Esophagus muscularis mucosa (tissue), 4 donors: ENCODE measurements around the gene FBXO39. TPM values are rescaled to one million over a fixed set of nuclear protein-coding genes. Genes with fewer than 3 reads are reported as not detected.
A peak's percentile ranks its signal among the peaks of the same experiment; 100 is the strongest.

ENCODE experiments used
- DNase-seq: peaks from one replicate; pipeline ENCODE4 v3.0.0-alpha.2; 2017; ENCODE audit errors: extremely low spot score
- H3K27ac ChIP-seq, 4 donors: fragments of 200-600 bp; sonication (generic); replicated peaks in 1 of 4; 1 replicate in 3 of 4; 2 replicates in 1 of 4; pipeline ENCODE4 v1.5.1; 2016 to 2019; ENCODE audit warnings: mild to moderate bottlenecking in 1 of 4
- H3K27me3 ChIP-seq, 4 donors: fragments of 200-600 bp; sonication (generic); one replicate each; pipeline versions ENCODE4 v1.5.1 to v1.6.0; 2016 to 2019
- H3K36me3 ChIP-seq, 4 donors: fragments of 200-600 bp; sonication (generic); one replicate each; pipeline ENCODE4 v1.5.1; 2016 to 2019
- H3K4me1 ChIP-seq, 4 donors: fragments of 200-600 bp; sonication (generic); one replicate each; pipeline ENCODE4 v1.5.1; 2016 to 2019
- H3K4me3 ChIP-seq, 4 donors: fragments of 200-600 bp; sonication (generic); 1 replicate in 2 of 4; 2 replicates in 2 of 4; pipeline ENCODE4 v1.5.1; 2016 to 2019; ENCODE audit warnings: mild to moderate bottlenecking in 4 of 4, moderate library complexity in 1 of 4
- H3K9me3 ChIP-seq, 4 donors: fragments of 200-600 bp; sonication (generic); 1 replicate in 3 of 4; 2 replicates in 1 of 4; pipeline ENCODE4 v1.5.1; 2016 to 2019
- EP300 ChIP-seq: sonication (generic); formaldehyde crosslinking; IDR thresholded peaks from one replicate; pipeline ENCODE4 v1.6.1; 2017; ENCODE audit warnings: antibody characterized with exemption
- POLR2A ChIP-seq: fragments of 450-650 bp; IDR thresholded peaks from one replicate; pipeline ENCODE4 v1.6.1; 2017; ENCODE audit warnings: antibody characterized with exemption, moderate library complexity, mild to moderate bottlenecking, low read depth
- POLR2AphosphoS5 ChIP-seq, 2 donors: sonication (generic); formaldehyde crosslinking; IDR thresholded peaks; one replicate each; pipeline ENCODE4 v1.6.1; 2017; ENCODE audit warnings: antibody characterized with exemption in 2 of 2
- WGBS: methylation state at CpG from one replicate; pipeline ENCODE4 v1.1.5; 2018; 5-methylcytosine and 5-hydroxymethylcytosine counted together
- intact Hi-C: fragments of 100-400 bp; cut with DNase I; formaldehyde crosslinking; loops from one replicate; pipeline ENCODE4 v1.15.1; 2023
- small RNA-seq, 3 donors: library from RNA; depleted of rRNA; stranded (forward); fragments of <200 nt; gene quantifications; one replicate each; pipeline ENCODE3, GENCODE V24; 2016
- total RNA-seq, 4 donors: library from RNA; depleted of rRNA; stranded (reverse); fragments of >200 nt; gene quantifications; one replicate each; pipeline versions ENCODE4 v1.1.0 to v1.2.1, GENCODE V29; 2016
- TF ChIP-seq, protein P1 (sequence below), 3 experiments: fragments of 200-600 bp in 2 of 3; fragments of 450-650 bp in 1 of 3; sonication (generic) in 2 of 3; IDR thresholded peaks; one replicate each; pipeline ENCODE4 v1.5.1; 2017 to 2019; ENCODE audit warnings: antibody characterized with exemption in 3 of 3, mild to moderate bottlenecking in 2 of 3, moderate library complexity in 1 of 3

FBXO39 gene
- total RNA-seq, 4 donors from 2014 or later: 0.33 to 0.83 TPM; not detected in 2

GRCh38 chr17:6823011-6823442 is 47.0 kb downstream of the FBXO39 start:
- no peaks in the 10 kb centered on the region for H3K4me1 ChIP-seq
- no peak overlapping the region for H3K27ac ChIP-seq
- TF ChIP-seq EP300: no peak
- TF ChIP-seq POLR2A: no peak
- TF ChIP-seq, protein P1, sequence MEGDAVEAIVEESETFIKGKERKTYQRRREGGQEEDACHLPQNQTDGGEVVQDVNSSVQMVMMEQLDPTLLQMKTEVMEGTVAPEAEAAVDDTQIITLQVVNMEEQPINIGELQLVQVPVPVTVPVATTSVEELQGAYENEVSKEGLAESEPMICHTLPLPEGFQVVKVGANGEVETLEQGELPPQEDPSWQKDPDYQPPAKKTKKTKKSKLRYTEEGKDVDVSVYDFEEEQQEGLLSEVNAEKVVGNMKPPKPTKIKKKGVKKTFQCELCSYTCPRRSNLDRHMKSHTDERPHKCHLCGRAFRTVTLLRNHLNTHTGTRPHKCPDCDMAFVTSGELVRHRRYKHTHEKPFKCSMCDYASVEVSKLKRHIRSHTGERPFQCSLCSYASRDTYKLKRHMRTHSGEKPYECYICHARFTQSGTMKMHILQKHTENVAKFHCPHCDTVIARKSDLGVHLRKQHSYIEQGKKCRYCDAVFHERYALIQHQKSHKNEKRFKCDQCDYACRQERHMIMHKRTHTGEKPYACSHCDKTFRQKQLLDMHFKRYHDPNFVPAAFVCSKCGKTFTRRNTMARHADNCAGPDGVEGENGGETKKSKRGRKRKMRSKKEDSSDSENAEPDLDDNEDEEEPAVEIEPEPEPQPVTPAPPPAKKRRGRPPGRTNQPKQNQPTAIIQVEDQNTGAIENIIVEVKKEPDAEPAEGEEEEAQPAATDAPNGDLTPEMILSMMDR (IDR thresholded peaks at IDR 0.05): no peak
- no peak for TF ChIP-seq POLR2AphosphoS5 (IDR thresholded peaks at IDR 0.05)
- H3K4me3 ChIP-seq: no peak overlapping the region
- H3K36me3 ChIP-seq: no peaks in the 10 kb centered on the region
- DNase-seq: peak; percentile 55
- intact Hi-C loops: no loop called here
- H3K9me3 ChIP-seq: peaks cover 0 to 7% (median 0%) of the 10 kb centered on the region in 4 donors
- peaks cover 0 to 5% (median 0%) of the 10 kb centered on the region in 4 donors for H3K27me3 ChIP-seq

DNA sequence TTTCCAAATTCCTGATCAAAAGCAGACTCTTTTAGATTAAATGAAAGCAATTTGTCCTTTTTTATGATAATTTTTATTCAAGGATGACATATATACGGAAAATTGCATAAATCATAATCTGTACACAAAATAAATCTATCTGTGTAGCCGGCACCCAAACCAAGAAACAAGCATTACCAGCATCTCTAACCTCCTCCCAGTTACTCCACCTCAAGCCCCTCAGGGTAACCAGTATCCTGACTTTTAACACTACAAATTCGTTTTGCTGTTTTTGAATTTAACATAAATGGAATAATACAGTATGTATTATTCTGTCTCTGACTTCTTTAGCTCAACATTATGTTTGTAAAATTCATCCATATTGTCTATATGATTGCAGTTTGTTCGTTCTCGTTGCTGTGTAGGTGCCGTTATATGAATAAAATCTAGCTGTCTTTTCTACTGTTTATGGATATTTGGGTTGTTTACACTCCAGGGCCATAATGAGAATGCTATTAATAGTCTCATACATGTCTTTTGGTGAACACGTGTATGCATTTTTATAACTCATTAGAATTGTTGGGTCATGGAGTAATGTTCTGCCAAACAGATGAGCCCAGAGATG is 54.5 kb downstream of the FBXO39 start:
- DNase-seq: no peak
- WGBS: 73% methylated on average over 7 of the region's 7 CpGs
- intact Hi-C loops: no loop called here
- Histone ChIP-seq H3K27ac (no peak overlapping the region), H3K4me3 (no peak overlapping the region), H3K4me1 (peaks cover 0 to 12% (median 10%) of the 10 kb centered on the region in 4 donors), H3K9me3 (no peaks in the 10 kb centered on the region), H3K27me3 (peaks cover 0 to 60% (median 17%) of the 10 kb centered on the region in 4 donors), H3K36me3 (no peaks in the 10 kb centered on the region)
- TF ChIP-seq EP300: no peak
- TF ChIP-seq, protein P1 (IDR thresholded peaks at IDR 0.05): no peak
- no peak for TF ChIP-seq POLR2AphosphoS5 (IDR thresholded peaks at IDR 0.05)
- no peak for TF ChIP-seq POLR2A

GRCh38 chr17:6831661-6832263 is 55.7 kb downstream of the FBXO39 start, which contains the start of gene TEKT1:
TSS of gene TEKT1 (minus strand) at chr17:6831729. CDS start at chr17:6830376, 1,353 bp downstream.
- no peak within 1 kb of the TSS for H3K27ac ChIP-seq
- TF ChIP-seq, protein P1 (IDR thresholded peaks at IDR 0.05): no peak
- TF ChIP-seq EP300: no peak
- no peak for TF ChIP-seq POLR2AphosphoS5 (IDR thresholded peaks at IDR 0.05)
- no peak for TF ChIP-seq POLR2A
- no peaks in the 10 kb centered on the region for H3K9me3 ChIP-seq
- H3K4me3 ChIP-seq: peak within 1 kb of the TSS; percentile 28 to 51 (median 34)
- 12% methylated on average over 6 of the region's 35 CpGs for WGBS
- H3K36me3 ChIP-seq: no peaks in the 10 kb centered on the region
- intact Hi-C loops: no loop called here
- H3K4me1 ChIP-seq: peaks cover 0 to 12% (median 10%) of the 10 kb centered on the region in 4 donors
- peak; percentile 93 for DNase-seq
- peaks cover 0 to 69% (median 17%) of the 10 kb centered on the region in 4 donors for H3K27me3 ChIP-seq

Small RNAs within 50 kb of the gene (small RNA-seq; reads per million reads assigned to genes)
- gene AC004706.2: 0 reads per million in 3 donors

Other genes with a start within 250 kb of the FBXO39 start
- gene PITPNM3, start 219.7 kb upstream of the FBXO39 start, total RNA-seq: 10 to 100 TPM; 46.5 to 93.2 (median 68.9) TPM
- 10 to 100 TPM; 36.9 to 73.9 (median 46.4) TPM for gene KIAA0753, start 135.5 kb upstream of the FBXO39 start, total RNA-seq
- gene TXNDC17, start 135.2 kb upstream of the FBXO39 start, total RNA-seq: 100 to 1,000 TPM in 1 of 4 donors, 10 to 100 TPM in 3; 58.5 to 109 (median 74.2) TPM
- 1 to 10 TPM; 4.5 to 8.7 (median 6.9) TPM for gene MED31, start 124.6 kb upstream of the FBXO39 start, total RNA-seq
- gene C17orf100, start 124.5 kb upstream of the FBXO39 start, total RNA-seq: 1 to 10 TPM in 1 of 4 donors, under 1 TPM in 3; 0.50 to 1.5 (median 0.84) TPM
- under 1 TPM in 1 of 4 donors, not detected in 3; 0.34 TPM for gene SLC13A5, start 62.8 kb upstream of the FBXO39 start, total RNA-seq
- gene XAF1, start 20.2 kb upstream of the FBXO39 start, total RNA-seq: 10 to 100 TPM; 11.1 to 35.3 (median 15.9) TPM
- not detected for gene TEKT1, start 55.5 kb downstream of the FBXO39 start, total RNA-seq
- under 1 TPM in 1 of 4 donors, not detected in 3; 0.17 TPM for gene ALOX12, start 219.8 kb downstream of the FBXO39 start, total RNA-seq
- 100 to 1,000 TPM in 3 of 4 donors, 10 to 100 TPM in 1; 84.7 to 204 (median 172) TPM for gene RNASEK, start 236.4 kb downstream of the FBXO39 start, total RNA-seq
- 1 to 10 TPM in 3 of 4 donors, under 1 TPM in 1; 0.83 to 5.0 (median 3.2) TPM for gene BCL6B, start 246.8 kb downstream of the FBXO39 start, total RNA-seq